Keratinocyte (primary cell): ENCODE results near the gene MRPL24. TPM values are rescaled to one million over a fixed set of nuclear protein-coding genes. Genes with fewer than 3 reads are reported as not detected.
A peak's percentile ranks its signal among the peaks of the same experiment; 100 is the strongest.
"Not testable (repeated sequence)": the region's sequence is repeated elsewhere in the genome, so short reads cannot be mapped to it uniquely, and the experiment has no call there.

Source experiments
- DNase-seq: peaks from one replicate; pipeline ENCODE4 v3.0.0-alpha.2; 2011; ENCODE audit warnings: low read depth, missing footprints, low spot score
- FAIRE-seq: peaks from 2 replicates; lab custom pipeline; 2011; peaks lifted over from hg19 to GRCh38; lab: Jason Lieb, UNC
- H2AFZ ChIP-seq: 2 replicates; pipeline ENCODE4 v1.6.0; 2012; ENCODE audit warnings: low read length, control low read depth, inconsistent platforms; ENCODE audit not compliant: control insufficient read depth
- H3K27ac ChIP-seq: 2 replicates; pipeline ENCODE4 v1.5.1; 2011; ENCODE audit warnings: low read length; ENCODE audit not compliant: control insufficient read depth, insufficient read depth
- H3K27me3 ChIP-seq: 3 replicates; pipeline ENCODE4 v1.6.0; 2011; ENCODE audit warnings: low read length; ENCODE audit not compliant: control insufficient read depth, insufficient read depth; ENCODE audit errors: extremely low read depth
- H3K36me3 ChIP-seq, 2 experiments: 2 replicates in 1 of 2; 3 replicates in 1 of 2; pipeline ENCODE4 v1.5.1; 2011; ENCODE audit warnings: low read length in 2 of 2, mild to moderate bottlenecking in 1 of 2; ENCODE audit not compliant: control insufficient read depth in 2 of 2, insufficient read depth in 2 of 2; ENCODE audit errors: extremely low read depth in 1 of 2
- H3K4me1 ChIP-seq: 3 replicates; pipeline ENCODE4 v1.5.1; 2011; ENCODE audit warnings: low read length; ENCODE audit not compliant: control insufficient read depth, insufficient read depth; ENCODE audit errors: extremely low read depth
- H3K4me2 ChIP-seq: 3 replicates; pipeline ENCODE4 v1.6.0; 2011; ENCODE audit warnings: low read depth, low read length; ENCODE audit not compliant: control insufficient read depth, insufficient read depth; ENCODE audit errors: extremely low read depth
- H3K4me3 ChIP-seq, 3 experiments: fragments of 200-600 bp in 1 of 3; sonication (generic) in 1 of 3; 2 replicates in 2 of 3; 3 replicates in 1 of 3; pipeline ENCODE4 v1.5.1; 2011 to 2016; ENCODE audit warnings: low read length in 3 of 3, mild to moderate bottlenecking in 3 of 3, control low read depth in 2 of 3, inconsistent platforms in 1 of 3, low read depth in 1 of 3, mixed read lengths in 1 of 3, mixed run types in 1 of 3, moderate library complexity in 1 of 3; ENCODE audit not compliant: control insufficient read depth in 2 of 3, insufficient read depth in 2 of 3; ENCODE audit errors: extremely low read depth in 1 of 3
- H3K79me2 ChIP-seq: 2 replicates; pipeline ENCODE4 v1.6.0; 2012; ENCODE audit warnings: low read length; ENCODE audit not compliant: control insufficient read depth, insufficient read depth
- H3K9ac ChIP-seq: 3 replicates; pipeline ENCODE4 v1.6.0; 2011; ENCODE audit warnings: low read length; ENCODE audit not compliant: control insufficient read depth, insufficient read depth; ENCODE audit errors: extremely low read depth
- H3K9me1 ChIP-seq: 3 replicates; pipeline ENCODE4 v1.6.0; 2011; ENCODE audit warnings: low read length; ENCODE audit not compliant: control insufficient read depth, insufficient read depth; ENCODE audit errors: extremely low read depth
- H3K9me3 ChIP-seq: 2 replicates; pipeline ENCODE4 v1.5.1; 2012; ENCODE audit warnings: low read depth, low read length; ENCODE audit not compliant: control insufficient read depth
- H4K20me1 ChIP-seq: 3 replicates; pipeline ENCODE4 v1.6.0; 2011; ENCODE audit warnings: low read length; ENCODE audit not compliant: control insufficient read depth, insufficient read depth; ENCODE audit errors: extremely low read depth
- CTCF ChIP-seq, 3 experiments: IDR thresholded peaks in 1 of 3; conservative IDR thresholded peaks in 1 of 3; optimal IDR thresholded peaks in 1 of 3; 2 replicates in 2 of 3; 3 replicates in 1 of 3; pipeline versions ENCODE3 to v1.5.1; 2011; ENCODE audit warnings: low read length in 3 of 3, mild to moderate bottlenecking in 3 of 3, moderate library complexity in 2 of 3, control low read depth in 1 of 3, inconsistent platforms in 1 of 3; ENCODE audit not compliant: insufficient read depth in 2 of 3; ENCODE audit errors: extremely low read depth in 1 of 3
- EZH2 ChIP-seq: IDR thresholded peaks from one replicate; pipeline ENCODE4 v1.6.1; 2012; ENCODE audit warnings: inconsistent platforms, mild to moderate bottlenecking, low read length, moderate library complexity
- dilution Hi-C: fragments of 300-500 bp; cut with MboI; formaldehyde crosslinking; loops from one replicate; pipeline ENCODE4 v1.7.0; 2020; ENCODE audit warnings: low sequenced_read_pairs; ENCODE audit not compliant: extremely low pct_ligation_motif_present
- polyA plus RNA-seq, 5 experiments: library from polyadenylated mRNA; depleted of rRNA in 3 of 5; stranded (reverse) in 3 of 5; stranded (forward) in 1 of 5; unstranded in 1 of 5; fragments of >200 nt; gene quantifications; 1 replicate in 1 of 5; 2 replicates in 3 of 5; 3 replicates in 1 of 5; pipeline versions ENCODE4 v1.2.1 to v1.2.3, GENCODE V29; 2011 to 2012; ENCODE audit warnings: missing spikeins in 2 of 5, low read depth in 1 of 5, low replicate concordance in 1 of 5

MRPL24 gene
- polyA plus RNA-seq, 1 donor (not counting 4 experiments of a cell fraction or from before 2014, with no cell fraction given) = 157 TPM

GRCh38 chr1:156765666-156766065 is 24.8 kb upstream of the MRPL24 start:
- peak overlapping the region; percentile 87 for H3K27ac ChIP-seq
- H2AFZ ChIP-seq = no peak overlapping the region
- peaks cover 15% of the 10 kb centered on the region for H3K4me1 ChIP-seq
- no peaks in the 10 kb centered on the region for H3K9me3 ChIP-seq
- peak overlapping the region in 2 of 3 experiments; percentile 72 to 85 for H3K4me3 ChIP-seq
- H3K36me3 ChIP-seq = peaks cover 0 to 6% of the 10 kb centered on the region in 2 experiments
- H3K4me2 ChIP-seq = peak overlapping the region; percentile 88
- DNase-seq (no peak), FAIRE-seq (no peak)
- H4K20me1 ChIP-seq = no peaks in the 10 kb centered on the region
- H3K9me1 ChIP-seq = no peaks in the 10 kb centered on the region
- H3K9ac ChIP-seq = peak overlapping the region; percentile 98
- H3K27me3 ChIP-seq = no peaks in the 10 kb centered on the region
- no peak for TF ChIP-seq EZH2
- dilution Hi-C loops = no loop called here
- peaks cover 33% of the 10 kb centered on the region for H3K79me2 ChIP-seq

- H3K9ac ChIP-seq, H3K9me1 ChIP-seq, H3K4me2 ChIP-seq, H3K36me3 ChIP-seq, DNase-seq, dilution Hi-C loops, H3K27ac ChIP-seq, H4K20me1 ChIP-seq, H3K4me3 ChIP-seq, FAIRE-seq, H3K9me3 ChIP-seq, H2AFZ ChIP-seq, H3K27me3 ChIP-seq: not testable (repeated sequence)
- Histone ChIP-seq H3K79me2 (peaks cover 28% of the 10 kb centered on the region), H3K4me1 (peaks cover 15% of the 10 kb centered on the region)
These were observed 24.2 kb upstream of the MRPL24 start for GRCh38 chr1:156765136-156765535.

GRCh38 chr1:156760796-156761104 is 19.9 kb upstream of the MRPL24 start:
- TF ChIP-seq EZH2 (no peak), CTCF (optimal IDR thresholded peaks at IDR 0.05 in 1 of 3, IDR thresholded peaks at IDR 0.05 in 1 of 3, conservative IDR thresholded peaks at IDR 0.05 in 1 of 3; ENCODE audit: extremely low read depth in 1 of 3, insufficient read depth in 2 of 3, low read length in 3 of 3) (no peak)
- H3K4me2 ChIP-seq = no peak overlapping the region
- no peak overlapping the region for H2AFZ ChIP-seq
- H3K4me1 ChIP-seq = peaks cover 2% of the 10 kb centered on the region
- no peak overlapping the region for H3K27ac ChIP-seq
- no peaks in the 10 kb centered on the region for H3K27me3 ChIP-seq
- dilution Hi-C loops = no loop called here
- no peaks in the 10 kb centered on the region for H3K79me2 ChIP-seq
- H3K9me3 ChIP-seq = no peaks in the 10 kb centered on the region
- no peaks in the 10 kb centered on the region for H4K20me1 ChIP-seq
- H3K9ac ChIP-seq = no peak overlapping the region
- H3K9me1 ChIP-seq = no peaks in the 10 kb centered on the region
- no peaks in the 10 kb centered on the region for H3K36me3 ChIP-seq
- FAIRE-seq (no peak), DNase-seq (no peak)
- no peak overlapping the region for H3K4me3 ChIP-seq
